ENCODE results near the gene TTR.

Gene TTR

GRCh38 chr18:31591628-31592027 lies at the start of gene TTR:
Gene TTR (plus strand): TSS chr18:31591877. CDS start chr18:31591903, 26 bp downstream.
- no peak for DNase-seq

GRCh38 chr18:31546476-31546875 lies 45.2 kb upstream of the TTR start:
- no peak for DNase-seq

- no peak for DNase-seq
These were observed 42.8 kb upstream of the TTR start for GRCh38 chr18:31548853-31549252.

DNA sequence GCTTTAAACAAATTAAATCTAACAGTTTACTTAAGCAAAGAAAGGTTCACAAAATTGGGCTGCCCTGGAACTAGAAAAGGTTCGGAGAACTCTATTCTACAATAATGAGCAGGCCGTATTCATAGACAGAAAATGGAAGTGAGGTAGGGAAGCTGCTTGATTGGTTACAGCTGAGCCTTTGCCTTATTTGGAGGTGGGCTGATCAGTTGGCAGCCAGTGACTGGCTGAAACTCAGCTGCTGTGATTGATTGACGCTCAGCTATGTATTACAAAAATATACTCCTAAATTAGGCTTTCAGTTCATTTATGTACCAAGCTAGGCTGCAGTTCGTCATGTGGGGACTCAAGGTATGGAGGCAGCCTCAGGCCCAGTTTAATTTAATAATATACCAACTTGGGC lies 42.3 kb upstream of the TTR start:
- no peak for DNase-seq

DNA sequence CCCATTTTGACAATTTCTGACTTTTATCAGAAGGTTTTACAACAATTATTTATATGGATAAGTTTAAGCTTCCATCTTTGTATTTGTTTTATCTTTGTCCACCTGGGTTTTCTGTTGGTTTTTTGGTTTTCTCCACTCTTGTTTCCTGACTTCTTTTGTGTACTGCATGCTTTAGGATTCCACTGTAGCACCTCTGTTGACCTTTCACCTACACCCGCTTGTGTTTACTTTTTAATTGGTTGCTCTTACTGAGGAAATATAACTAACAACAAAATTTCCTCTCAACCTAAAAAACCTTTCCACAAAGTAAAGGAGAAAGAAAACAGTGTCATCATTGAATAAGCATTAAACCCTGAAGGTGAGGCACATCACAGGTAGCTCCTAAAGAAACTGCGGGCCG lies 39.8 kb upstream of the TTR start:
- DNase-seq = no peak

- DNase-seq = no peak
These were observed 37.9 kb upstream of the TTR start for GRCh38 chr18:31553800-31554199.

DNA sequence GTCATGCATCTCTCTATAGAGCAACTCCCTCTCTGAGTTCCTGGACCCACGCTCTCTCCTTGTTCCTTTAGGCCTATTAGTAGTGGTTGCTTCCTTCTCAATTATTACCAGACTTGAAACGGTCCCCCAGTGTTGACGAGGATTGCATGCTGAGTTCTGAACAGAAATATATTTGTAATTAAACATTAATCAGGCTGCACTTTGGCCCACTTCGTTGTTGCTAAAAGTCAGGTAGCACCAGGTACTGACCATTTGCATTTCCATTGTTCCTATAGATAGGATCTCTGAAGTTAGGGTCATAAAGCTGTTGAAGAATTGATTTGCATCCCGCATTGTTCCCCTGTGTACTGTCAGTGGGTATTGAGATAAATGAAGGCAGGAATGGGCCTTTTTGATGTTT lies 36.9 kb upstream of the TTR start:
- DNase-seq = no peak

DNA sequence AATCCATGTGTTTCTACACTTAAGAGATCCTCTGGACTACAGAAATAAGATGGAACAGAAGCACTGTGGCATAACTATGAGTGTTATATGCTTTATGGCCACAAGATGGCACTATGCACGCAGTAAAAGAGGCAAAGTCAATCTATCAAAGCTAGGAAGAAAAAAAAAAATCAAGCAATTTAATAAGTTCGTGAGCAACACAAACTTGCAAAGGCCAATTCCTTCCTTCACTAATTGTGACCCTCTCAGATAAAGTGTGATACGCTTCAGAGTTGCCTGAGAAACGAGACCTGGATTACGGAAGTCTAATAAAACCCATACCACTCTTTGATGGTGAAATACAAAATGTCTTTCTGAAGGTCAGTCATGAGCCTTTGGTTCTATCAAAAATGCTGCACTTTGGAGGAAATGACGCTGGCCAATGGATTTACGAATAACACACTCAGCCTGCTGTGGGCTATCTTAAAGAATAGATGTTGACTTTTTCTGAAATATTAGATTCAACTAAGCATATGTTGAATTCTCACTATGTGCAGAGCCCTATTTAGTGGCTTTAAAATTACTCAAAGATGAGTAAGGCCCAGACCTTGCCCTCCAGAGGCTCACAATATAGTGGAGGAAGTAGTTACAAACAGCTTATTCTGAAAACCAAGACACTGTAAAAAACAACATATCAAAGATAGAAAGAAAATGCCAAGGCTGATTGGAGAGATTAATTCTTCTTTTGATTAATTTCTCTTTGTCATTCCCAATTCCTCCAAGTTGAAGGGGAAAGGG lies 35.5 kb upstream of the TTR start:
- DNase-seq = peak; percentile 46

DNA sequence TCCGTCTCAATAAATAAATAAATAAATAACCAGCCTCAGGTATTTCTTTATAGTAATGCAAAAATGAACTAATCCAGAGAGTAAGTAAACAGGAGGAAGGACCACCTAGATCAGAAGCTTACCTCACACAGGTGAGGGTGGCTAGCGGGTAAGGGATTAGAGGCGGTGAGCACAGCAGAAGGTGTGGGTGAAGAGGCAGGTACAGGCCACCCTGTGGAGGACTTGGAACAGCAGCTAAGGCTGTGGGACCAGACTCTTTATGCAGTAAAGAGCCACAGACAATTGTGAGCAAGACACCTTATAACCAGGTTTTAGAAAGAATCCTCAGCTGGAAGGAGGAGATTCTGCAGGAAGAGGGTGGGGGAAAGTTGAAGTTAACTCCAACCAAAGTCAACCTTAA lies 34.2 kb upstream of the TTR start:
- DNase-seq = no peak

- no peak for DNase-seq
These were observed 33.1 kb upstream of the TTR start for GRCh38 chr18:31558567-31558966.

DNA sequence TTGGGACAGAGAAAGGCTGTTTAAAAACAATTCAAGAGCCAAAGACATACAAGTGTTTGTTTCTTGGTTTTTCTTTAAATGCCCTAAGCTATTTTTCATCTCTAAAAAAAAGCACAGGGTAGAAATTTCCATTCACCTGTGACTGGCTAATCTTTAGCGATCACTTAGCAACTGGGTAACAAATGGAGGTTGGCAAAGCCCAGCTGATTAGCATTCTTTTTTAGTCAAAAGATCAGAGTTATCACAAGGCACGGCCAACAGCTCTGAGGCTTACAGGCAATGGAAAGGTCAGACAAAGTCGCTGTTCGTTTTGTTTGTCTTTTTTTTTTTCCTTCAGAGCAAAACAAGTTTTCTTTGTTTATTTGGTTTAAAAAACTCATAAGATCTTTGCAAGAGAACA lies 29.0 kb upstream of the TTR start:
- DNase-seq = no peak

DNA sequence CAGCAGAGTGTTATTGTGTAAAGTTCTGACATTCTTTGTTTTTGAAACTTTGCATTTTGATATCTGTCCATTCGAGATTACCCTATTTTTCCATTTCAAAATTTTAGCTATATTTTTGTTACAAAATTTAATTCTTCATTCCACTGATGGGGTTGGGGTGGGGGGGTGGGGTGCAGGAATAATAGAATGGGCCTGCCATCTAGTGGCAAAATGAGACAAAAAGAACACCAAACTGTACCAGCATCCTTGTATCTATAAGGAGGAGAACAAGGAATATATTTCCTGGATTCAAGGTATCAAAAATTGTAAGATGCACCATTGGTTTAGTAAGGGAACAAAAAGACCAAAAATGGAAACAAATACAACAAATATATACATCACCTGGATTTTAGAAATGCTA lies 27.9 kb upstream of the TTR start:
- no peak for DNase-seq

- DNase-seq = no peak
These were observed 26.3 kb upstream of the TTR start for GRCh38 chr18:31565345-31565744.

GRCh38 chr18:31565782-31566512 lies 25.7 kb upstream of the TTR start:
- DNase-seq = no peak

DNA sequence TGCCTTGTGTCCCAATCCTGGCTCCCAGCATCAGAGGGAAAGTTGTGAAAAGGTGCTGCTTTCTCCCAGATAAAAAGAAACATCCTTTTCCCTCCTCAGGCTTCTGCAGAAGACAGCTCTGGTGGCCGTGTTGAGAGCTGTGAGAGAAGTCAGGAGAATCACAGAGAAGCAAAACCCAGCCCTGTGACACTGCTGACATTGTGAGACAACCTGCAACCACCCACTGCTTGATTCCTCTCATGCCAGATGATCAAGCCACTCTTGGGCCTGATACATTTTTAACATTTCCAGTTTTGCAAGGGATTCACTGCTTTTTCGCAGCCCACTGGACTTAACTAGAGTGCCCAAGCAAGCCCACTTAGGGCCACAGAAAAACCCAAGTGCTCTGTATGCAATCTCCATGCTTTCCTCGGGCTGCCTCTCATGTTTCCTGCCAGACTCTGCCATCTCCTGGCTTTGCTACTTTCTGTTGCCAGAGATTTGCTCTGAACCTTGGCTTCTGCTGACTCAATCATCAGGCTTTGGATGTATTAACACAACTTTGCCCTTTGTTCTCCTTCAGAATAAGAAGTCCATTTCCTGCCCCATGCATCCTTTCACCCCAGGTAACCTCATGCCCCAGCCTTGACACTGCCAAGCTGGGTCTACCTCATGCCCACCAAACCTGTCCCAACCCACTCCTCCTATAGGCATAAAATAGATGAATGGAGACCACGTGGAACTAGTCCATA lies 24.9 kb upstream of the TTR start:
- DNase-seq = no peak

DNA sequence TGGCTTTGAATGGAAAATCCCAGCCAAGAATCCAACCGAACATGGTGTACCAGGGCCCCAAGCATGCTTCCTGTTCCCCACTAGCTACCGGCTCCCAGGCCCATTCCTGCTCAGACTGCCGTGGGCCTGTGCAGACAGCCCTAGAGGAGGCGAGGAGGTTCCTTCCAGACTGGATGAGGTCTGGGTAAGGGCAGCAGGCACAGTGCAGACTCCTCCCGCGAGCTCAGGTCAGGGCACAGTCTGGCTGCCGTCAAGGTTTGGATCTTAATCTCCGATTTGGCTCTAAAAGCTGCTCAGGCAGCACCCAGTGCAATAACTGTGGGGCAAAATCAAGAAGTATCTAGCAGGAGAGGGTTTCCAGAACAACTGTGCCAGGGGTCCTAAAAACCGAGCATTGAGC lies 19.3 kb upstream of the TTR start:
- DNase-seq = no peak

- no peak for DNase-seq
These were observed 18.6 kb upstream of the TTR start for GRCh38 chr18:31573051-31573450.

GRCh38 chr18:31574359-31574758 lies 17.3 kb upstream of the TTR start:
- DNase-seq = no peak

DNA sequence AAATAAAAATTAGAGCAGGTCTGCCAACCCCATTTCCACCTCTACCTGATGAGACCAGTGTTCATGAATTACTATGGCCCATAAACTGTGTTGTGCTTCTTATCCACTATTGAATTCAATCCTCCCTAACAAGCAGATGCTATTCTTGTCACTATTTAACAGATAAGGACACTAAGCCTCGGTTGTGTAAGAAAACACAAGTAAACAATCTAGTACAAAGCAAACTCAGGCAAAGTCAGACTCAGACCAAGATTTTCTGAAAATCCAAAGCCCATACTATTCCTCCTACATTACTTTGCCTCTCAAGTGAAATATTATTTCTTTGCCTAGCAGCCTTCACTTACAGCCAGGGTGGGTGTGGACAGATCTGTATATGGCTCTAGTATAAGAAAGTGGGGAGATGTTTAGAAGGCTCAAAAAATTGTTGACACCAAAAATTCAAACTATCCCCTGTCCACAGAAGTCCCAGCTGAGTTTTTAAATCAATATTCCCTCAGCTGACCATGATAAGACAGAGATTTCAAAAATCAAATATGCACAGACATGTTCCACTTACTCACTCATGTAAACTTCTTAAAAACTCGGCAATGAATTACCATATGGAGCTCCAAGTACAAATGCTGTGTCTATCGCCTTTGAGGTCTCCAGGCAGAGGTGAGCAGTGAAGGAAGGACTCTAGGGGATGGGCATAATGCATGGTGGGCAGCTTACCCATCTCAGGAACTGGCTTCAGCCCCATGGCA lies 16.0 kb upstream of the TTR start:
- DNase-seq = no peak

GRCh38 chr18:31576670-31577069 lies 15.0 kb upstream of the TTR start:
- no peak for DNase-seq

DNA sequence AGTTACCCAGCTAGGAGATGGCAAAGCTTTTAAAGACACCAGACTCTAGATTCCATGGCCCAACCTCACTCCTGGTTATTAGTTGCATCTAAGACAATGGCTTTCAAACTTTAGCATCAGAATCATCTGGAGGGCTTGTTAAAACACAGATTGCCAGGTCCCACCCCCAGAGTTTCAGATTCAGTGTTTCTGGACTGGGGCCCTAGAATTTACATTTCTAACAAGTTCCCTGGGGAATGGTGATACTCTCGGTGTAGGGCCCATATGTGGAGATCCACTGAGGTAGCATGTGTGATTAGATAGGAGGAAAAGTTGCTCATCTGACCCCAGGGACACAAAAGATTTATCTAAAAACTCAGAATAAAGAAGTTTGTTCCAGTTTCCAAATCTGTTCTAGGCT lies 14.5 kb upstream of the TTR start:
- DNase-seq = no peak

DNA sequence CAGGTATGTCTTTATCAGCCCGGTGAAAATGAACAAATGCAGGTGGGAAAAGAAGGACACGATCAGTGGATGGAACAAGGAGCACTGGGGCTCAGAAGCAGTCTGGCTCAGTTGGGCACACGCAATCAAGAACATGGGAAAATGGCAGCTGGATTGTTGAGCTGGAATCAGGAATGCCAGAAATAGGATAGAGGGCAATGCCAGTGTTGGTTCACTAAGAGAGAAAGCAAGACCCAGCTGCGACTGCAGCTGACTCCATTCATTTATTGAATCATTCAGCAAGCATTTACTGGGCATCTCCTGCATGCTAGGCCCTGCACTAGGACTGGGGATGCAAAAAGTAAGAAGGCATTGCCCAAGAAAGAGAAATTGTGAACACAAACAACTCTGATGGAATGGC lies 13.6 kb upstream of the TTR start:
- DNase-seq = no peak

DNA sequence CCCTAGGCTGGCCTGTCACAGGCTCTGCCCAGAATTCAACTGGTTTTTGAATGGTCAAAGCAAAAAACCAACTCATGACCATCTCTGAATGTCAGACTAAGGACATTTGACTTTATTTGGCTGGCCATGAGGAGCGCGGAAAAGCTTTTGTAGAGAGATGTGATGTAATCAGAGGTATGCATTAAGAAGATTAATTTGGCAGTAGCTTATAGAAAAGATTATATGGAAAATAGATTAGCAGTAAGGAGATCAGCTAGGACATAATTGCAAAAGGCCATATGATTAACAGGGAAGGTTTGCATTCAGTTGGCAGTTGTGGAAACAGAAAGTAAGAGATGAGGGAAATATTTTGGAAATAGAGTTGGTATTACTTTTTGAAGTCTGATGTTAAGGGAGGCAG lies 12.3 kb upstream of the TTR start:
- DNase-seq = no peak
